Sciatic nerve (tissue), 2 donors: Measurements from ENCODE around the gene ZYX. TPM values are rescaled to one million over a fixed set of nuclear protein-coding genes. Genes with fewer than 3 reads are reported as not detected.
A peak's percentile ranks its signal among the peaks of the same experiment; 100 is the strongest.

Experiments used
- ATAC-seq: fragments of 200-7000 bp; cut with Tn5 transposase; one replicate; pipeline ENCODE4 v1.9.1; 2020; ENCODE audit warnings: mild to moderate bottlenecking, moderate library complexity
- DNase-seq: peaks from one replicate; pipeline ENCODE4 v3.0.0-alpha.2; 2020; ENCODE audit warnings: low spot score
- intact Hi-C: fragments of 100-400 bp; cut with DNase I; formaldehyde crosslinking; loops from one replicate; pipeline ENCODE4 v1.14.2; 2022
- total RNA-seq: library from RNA; stranded (reverse); fragmentation: NEBNext Ultra II Directional; extraction: Animal tissue kit (Norgen Biotek cat#: 25700); gene quantifications from one replicate; pipeline ENCODE4 v1.2.1, GENCODE V29; 2021
- donor health status: DM: no; HTN: no; CAD: no.
- donor health status: DM: no; HTN: no; CAD: no.

The ZYX gene
- total RNA-seq, 1 donor from 2014 or later: 178 TPM

DNA sequence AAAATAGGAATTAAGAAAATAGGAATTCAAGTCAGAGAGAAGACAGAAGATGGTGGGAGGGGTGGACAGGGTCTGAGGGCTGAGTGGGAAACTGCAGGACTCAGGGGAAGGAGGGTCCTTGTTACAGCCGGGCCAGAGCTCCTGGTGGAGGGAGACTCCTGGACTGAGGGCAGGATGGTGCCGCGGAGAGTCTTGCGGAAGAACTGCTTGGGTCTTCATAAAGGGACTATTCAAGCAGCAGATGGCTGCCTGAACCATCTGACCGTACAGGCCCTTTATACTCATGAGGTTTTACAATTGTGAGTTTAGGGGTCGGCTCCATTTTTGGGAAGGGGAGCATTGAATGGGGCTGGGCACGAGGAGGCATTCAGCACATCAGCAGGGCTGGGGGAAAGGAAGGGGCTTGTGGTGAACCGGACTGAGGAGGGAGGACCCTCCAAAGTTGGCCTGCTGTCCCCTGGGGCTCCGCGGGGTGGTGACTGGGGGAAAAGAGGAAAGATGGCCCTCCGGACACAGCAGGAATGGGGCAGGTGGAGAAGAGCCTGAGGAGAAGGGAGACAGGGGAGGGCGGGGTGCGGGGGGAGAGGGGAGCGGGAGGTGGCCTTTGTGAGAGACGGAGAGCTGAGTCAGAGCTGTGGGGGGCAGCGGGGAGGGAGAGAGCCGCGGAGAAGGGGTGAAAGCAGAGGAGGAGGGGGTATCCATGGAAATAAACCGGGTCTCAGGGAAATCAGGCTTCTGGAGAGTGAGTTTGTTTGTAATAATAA lies 20.2 kb upstream of the ZYX start:
- ATAC-seq (no peak), DNase-seq (no peak)
- intact Hi-C loops: no loop called here

DNA sequence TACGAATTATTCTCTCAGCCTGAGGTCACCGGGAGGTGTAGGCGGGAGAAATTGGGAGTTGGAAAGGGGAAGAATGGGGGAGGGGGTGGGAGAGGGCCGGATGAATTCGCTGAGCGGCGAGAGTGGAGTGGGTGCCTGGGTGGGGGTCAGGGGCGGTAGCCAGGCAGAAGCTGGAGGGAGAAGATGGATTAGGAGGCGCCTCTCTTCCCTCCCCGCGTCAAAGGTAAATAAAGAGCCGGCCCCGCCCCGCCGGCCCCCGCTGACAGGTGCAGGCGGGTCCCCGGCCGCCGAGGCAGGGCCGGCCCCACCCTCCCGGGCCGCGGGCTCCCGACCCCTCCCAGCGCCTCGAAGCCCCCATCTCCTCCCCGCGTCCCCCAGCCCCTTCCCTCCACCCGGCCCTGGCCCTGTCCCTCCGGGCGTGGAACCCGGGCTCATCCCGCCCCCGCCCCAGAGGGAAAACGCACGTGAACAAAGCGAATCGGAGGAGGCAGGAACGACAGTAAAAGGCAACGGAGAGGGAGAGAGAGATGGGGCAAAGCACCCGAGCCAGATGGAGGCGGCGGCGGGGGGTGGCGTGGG lies 19.5 kb upstream of the ZYX start:
- no peak for DNase-seq
- intact Hi-C loops: no loop called here

GRCh38 chr7:143362131-143363015 lies 18.8 kb upstream of the ZYX start, which contains the start of gene FAM131B:
Gene FAM131B (minus strand): TSS chr7:143362713. CDS start chr7:143362603, 110 bp downstream.
- no peak for DNase-seq
- intact Hi-C loops: no loop called here
- ATAC-seq: peak; percentile 54

More for the DNA sequence above, 19.5 kb upstream of the ZYX start:
- no peak for ATAC-seq

DNA sequence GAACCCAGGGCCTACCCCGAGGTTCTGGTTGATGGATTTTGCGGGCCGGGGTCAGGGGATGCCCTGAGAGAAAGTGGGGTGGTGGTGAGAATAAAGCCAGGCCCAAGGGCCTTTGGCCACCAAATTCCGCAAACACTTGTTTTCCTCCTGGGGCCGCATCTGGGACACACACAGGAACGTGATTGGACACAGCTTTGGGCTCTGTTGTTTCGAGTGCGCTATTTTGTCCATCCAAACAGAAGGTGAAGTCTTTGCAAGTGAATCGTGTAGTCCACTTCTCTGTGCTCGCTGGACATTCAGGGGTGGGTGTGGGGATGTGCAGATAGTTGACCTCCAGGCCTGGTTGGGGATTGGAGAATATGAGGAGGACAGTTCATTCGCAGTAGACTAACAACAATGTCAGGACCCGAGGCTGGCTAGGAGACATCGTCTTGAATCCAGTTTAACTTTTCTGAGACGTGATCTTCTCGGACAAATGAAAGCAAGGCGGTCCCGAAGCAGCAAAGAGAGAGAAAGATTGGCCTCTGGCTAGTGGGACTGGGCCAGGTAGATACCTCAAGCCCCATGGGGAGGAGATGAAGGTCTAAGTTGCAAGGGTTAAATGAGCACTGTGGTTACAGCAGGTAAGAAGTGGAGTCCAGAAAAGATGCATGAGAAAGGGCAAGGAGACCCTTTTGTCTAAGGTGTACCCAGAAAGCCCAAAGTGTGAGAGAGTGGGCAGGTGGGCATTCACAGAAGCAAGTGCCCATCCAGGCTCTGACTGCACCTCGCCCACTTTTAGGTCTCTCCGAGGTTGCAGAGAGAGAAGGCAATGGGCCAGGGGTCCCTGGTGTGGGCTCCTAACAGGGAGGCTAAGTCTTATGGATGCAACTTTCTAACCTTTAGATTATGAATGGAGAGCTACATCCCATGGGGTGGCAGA lies 17.9 kb upstream of the ZYX start:
- DNase-seq: no peak
- peak; percentile 11 for ATAC-seq
- intact Hi-C loops: no loop called here

DNA sequence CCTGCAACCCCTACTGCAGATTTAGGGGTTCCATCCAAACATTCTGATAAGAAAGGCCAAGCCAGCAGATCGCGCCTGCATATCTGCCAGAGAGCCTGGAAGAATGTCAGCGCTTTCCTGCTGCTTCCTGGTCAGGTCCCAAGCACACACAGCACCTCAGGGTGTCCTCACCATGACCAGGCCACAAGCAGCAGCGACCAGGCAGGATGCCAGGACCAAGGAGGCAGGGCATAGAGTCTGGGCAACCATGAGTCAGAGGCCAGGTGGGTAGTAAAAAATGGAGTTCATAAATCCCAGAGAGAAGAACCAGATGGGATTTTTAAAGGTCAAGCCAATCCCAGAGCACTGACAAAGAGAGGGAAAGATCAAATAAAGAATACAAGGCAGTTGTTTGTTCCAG lies 13.2 kb upstream of the ZYX start:
- ATAC-seq (no peak), DNase-seq (no peak)
- intact Hi-C loops: no loop called here

- intact Hi-C loops: no loop called here
- DNase-seq (no peak), ATAC-seq (no peak)
Measured at GRCh38 chr7:143368387-143368786, 12.8 kb upstream of the ZYX start.

- DNase-seq: no peak
- intact Hi-C loops: no loop called here
- ATAC-seq: no peak
Measured at GRCh38 chr7:143369678-143370651, 11.2 kb upstream of the ZYX start.

- ATAC-seq: peak; percentile 77
- intact Hi-C loops: no loop called here
- DNase-seq: peak; percentile 86
Measured at GRCh38 chr7:143372070-143372469, 9.1 kb upstream of the ZYX start.

- intact Hi-C loops: no loop called here
- ATAC-seq (no peak), DNase-seq (no peak)
Measured at GRCh38 chr7:143373255-143373794, 7.8 kb upstream of the ZYX start.

GRCh38 chr7:143374561-143374960 lies 6.6 kb upstream of the ZYX start:
- intact Hi-C loops: no loop called here
- no peak for ATAC-seq
- DNase-seq: no peak

DNA sequence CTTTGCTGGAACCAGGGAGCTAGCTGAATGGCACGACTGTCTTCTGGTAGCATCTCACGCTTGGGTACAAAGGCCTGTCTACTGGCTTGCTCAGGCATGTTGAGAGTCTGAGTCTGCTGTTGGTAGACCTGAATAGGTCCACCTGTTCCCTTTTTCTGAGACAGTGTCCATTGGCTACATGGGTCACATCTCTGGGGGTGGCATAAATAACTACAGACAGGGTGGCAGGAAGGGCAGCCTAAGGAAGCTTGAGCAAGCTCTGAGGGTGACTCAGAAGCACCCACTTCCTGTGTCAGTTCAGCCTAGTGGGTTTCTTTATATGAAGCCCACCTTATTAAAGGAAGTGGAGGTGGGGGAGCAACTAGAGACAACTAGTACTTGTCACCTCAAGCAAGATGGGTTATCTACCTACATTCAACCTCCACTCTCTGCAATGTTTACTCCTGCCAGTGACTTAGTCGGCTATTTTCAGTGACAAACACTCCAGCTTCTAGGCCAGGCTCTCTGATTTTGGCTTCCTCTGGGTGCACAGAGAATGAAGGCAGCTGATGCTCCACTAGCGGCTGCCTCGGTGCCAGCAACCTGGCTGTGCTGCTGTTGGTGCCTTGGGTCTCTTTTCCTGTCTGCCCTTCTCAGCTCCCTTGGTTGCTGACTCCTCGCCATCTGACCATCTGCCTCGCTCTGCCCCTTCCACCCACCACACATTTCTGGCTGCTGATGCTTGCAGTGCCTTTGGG lies 5.7 kb upstream of the ZYX start:
- DNase-seq: no peak
- ATAC-seq: no peak
- intact Hi-C loops: no loop called here

DNA sequence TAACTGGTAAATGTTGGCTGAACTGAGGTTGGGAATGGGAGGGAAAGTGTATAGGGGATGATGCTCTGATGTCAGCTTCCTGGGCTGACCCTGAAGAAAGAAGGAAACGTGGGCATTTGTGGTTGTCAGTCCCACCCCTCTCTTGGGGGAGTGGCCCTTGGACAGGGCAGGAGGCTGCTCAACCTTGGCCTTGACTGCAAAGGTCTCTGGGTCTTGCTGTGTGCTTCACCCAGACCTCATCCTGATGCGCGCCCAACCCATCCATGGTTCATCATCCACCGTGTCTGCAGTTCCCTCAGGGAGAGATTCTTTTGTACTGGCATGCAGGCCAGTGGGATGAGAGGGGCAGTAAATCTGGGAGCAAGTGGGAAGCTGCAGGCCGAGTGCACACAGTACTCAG lies 4.7 kb upstream of the ZYX start:
- ATAC-seq: no peak
- intact Hi-C loops: no loop called here
- DNase-seq: no peak

- ATAC-seq (peak; percentile 1), DNase-seq (no peak)
- intact Hi-C loops: no loop called here
Measured at GRCh38 chr7:143379611-143380259, 1.4 kb upstream of the ZYX start.

DNA sequence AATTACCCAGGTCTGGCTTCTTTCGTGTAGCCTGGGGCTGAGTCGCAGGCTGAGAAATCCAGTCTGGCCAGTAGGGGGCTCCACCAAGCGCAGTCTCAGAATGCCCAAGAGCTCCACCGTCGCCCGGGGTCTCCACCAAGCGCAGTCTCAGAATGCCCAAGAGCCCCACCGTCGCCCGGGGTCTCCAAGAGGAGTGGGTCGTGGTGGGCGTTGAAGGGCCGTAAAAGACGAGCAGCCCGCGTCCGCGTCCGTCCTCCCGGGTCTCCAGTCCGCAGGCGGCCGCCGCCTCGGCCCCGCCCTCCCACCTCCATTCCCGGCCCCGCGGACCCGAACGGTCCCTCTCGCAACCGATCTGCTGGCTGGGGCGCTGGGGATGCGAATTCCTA lies 892 bp upstream of the ZYX start:
- DNase-seq (peak; percentile 95), ATAC-seq (peak; percentile 80)
- intact Hi-C loops: no loop called here

DNA sequence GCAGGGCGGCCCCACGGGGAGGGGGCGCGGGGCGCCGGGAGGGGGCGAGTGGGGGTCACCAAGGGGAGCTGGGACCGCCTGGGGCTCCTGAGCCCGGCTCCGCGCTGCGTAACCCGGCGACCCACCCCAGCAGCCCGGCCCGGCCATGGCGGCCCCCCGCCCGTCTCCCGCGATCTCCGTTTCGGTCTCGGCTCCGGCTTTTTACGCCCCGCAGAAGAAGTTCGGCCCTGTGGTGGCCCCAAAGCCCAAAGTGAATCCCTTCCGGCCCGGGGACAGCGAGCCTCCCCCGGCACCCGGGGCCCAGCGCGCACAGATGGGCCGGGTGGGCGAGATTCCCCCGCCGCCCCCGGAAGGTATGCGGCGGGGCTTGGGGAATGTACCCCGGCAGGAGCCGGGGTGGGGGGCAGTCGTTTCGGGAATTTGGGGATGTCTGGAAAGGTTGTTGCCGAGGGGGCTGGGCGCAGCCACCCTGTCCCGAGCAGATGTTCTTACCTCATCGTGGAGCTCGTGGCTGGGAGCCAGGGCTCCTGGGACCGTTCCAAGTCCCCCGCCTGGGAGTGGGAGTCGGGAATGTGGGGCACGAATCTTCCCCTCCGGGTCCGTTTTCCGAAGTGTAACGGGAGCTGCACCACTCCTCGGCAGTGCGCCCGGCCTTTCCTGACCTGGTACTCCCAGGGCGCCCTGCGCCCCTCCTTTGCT lies 431 bp downstream of the ZYX start:
- intact Hi-C loops: no loop called here
- ATAC-seq: peak; percentile 8
- DNase-seq: peak; percentile 89
